ENCODE data around the gene IQGAP3. TPM values are rescaled to one million over a fixed set of nuclear protein-coding genes. Genes with fewer than 3 reads are reported as not detected.
A peak's percentile ranks its signal among the peaks of the same experiment; 100 is the strongest.

The IQGAP3 gene
- total and polyA plus RNA-seq, 2 of the 4 experiments (the other 2 are of a cell fraction), result 12.5 to 13.6 TPM

DNA sequence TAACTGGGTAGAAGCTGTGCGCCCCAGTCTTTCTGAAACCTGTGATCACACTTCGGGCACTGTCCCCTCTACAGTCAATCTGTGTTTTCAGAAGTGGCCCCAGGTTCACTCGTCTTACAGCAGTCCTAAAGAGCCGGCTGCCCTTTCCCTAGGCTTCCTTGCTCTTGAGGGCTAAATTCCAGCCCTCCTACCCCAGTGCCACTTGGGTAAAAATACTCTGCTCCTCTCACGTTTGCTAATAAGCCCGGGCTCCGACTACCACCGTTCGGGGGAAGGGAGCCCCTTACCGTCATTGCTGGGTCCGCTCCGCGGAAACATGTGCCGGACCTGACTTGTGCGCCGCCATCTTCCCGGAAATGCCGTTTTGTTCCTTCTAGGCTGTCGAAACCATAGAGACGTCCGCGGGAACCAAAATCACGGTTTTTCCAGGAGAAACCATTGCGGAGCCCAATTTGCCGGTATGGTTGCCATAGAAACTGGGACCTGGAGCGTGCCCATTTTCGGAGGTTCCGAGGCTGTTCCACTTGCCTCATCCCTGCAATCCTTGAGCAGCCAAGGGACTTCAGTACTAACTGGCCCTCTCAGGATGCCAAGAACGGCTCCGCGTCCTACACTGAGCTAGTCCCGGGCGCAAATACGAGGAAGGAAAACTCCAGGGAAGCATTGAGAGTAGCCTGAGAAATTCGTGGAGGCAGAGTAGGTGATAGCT lies 28.9 kb upstream of the IQGAP3 start, which contains the start of gene GPATCH4:
Gene GPATCH4, minus strand, starts transcription at position 358 of the 709 bp plus-strand sequence.
- Histone ChIP-seq H3K9me3 (ENCODE audit: control insufficient read depth, insufficient read depth, low read length) (no peaks in the 10 kb centered on the region), H4K20me1 (ENCODE audit: insufficient read depth, low read length) (no peaks in the 10 kb centered on the region), H2BK15ac (ENCODE audit: low read depth, low read length) (peak within 1 kb of the TSS; percentile 7; the same call in 1 of the 3 replicates), H3K79me1 (ENCODE audit: low read depth in 1 of 2, low read length in 2 of 2) (peaks cover 16 to 53% of the 10 kb centered on the region in 2 experiments; a peak in 3 of 4 replicates), H4K8ac (ENCODE audit: low read depth in 2 of 2, low read length in 2 of 2) (peak within 1 kb of the TSS; percentile 78 to 90), H3K27me3 (ENCODE audit: control insufficient read depth, insufficient read depth, low read length) (no peaks in the 10 kb centered on the region), H3K9me1 (ENCODE audit: insufficient read depth, low read length) (peaks cover 14% of the 10 kb centered on the region), H3K4me1 (ENCODE audit: control insufficient read depth, insufficient read depth, low read length) (0 out of 2 replicates have a peak, but pooled peaks cover 4% of the 10 kb centered on the region), H3K56ac (ENCODE audit: extremely low read depth, insufficient read depth, low read length) (peak within 1 kb of the TSS; percentile 67), H2BK5ac (ENCODE audit: low read depth, low read length, poor library complexity, severe bottlenecking) (peak within 1 kb of the TSS; percentile 18), H3K4me2 (ENCODE audit: low read depth, low read length) (peak within 1 kb of the TSS; percentile 86), H2AFZ (replicated peaks; ENCODE audit: low read length, poor library complexity) (peak within 1 kb of the TSS; percentile 97), H3K18ac (ENCODE audit: low read depth, low read length) (peak within 1 kb of the TSS; percentile 0; the same call in 1 of the 2 replicates), H2BK120ac (ENCODE audit: low read depth, low read length) (peak within 1 kb of the TSS; percentile 67; the same call in 1 of the 2 replicates), H3K36me3 (ENCODE audit: control insufficient read depth, insufficient read depth, low read length) (peaks cover 16% of the 10 kb centered on the region), H3K14ac (replicated peaks; ENCODE audit: low read depth, low read length) (peak within 1 kb of the TSS; percentile 88), H2AK9ac (replicated peaks; ENCODE audit: low read depth, low read length, poor library complexity) (peak within 1 kb of the TSS; percentile 68), H3K4ac (ENCODE audit: low read depth, low read length) (peak within 1 kb of the TSS; percentile 82), H2AK5ac (ENCODE audit: low read depth, low read length) (peak within 1 kb of the TSS; percentile 41), H2BK20ac (ENCODE audit: low read depth, low read length) (no peak within 1 kb of the TSS), H3K27ac (ENCODE audit: insufficient read depth, low read length) (peak within 1 kb of the TSS; percentile 54), H3K23ac (ENCODE audit: low read depth, low read length) (peak within 1 kb of the TSS; percentile 75), H3K4me3 (ENCODE audit: insufficient read depth, low read depth, low read length) (peak within 1 kb of the TSS; percentile 78), H3K9ac (ENCODE audit: low read depth, low read length) (peak within 1 kb of the TSS; percentile 66), H4K5ac (ENCODE audit: low read depth, low read length) (peak within 1 kb of the TSS; percentile 56), H4K91ac (ENCODE audit: insufficient read depth, low read depth, low read length) (peak within 1 kb of the TSS; percentile 72)
- TF ChIP-seq MXI1 (IDR thresholded peaks at IDR 0.05; ENCODE audit: borderline replicate concordance, low read depth, low read length) (peak; percentile 100), USF2 (IDR thresholded peaks at IDR 0.05; ENCODE audit: low read depth, low read length) (no peak), FOS (IDR thresholded peaks at IDR 0.05; ENCODE audit: low read depth, low read length) (no peak), CEBPB (IDR thresholded peaks at IDR 0.05; ENCODE audit: low read depth, low read length) (peak; percentile 58; the same call in 1 of the 2 replicates), BHLHE40 (IDR thresholded peaks at IDR 0.05; ENCODE audit: low read depth, low read length) (peak; percentile 45; the same call in 1 of the 2 replicates), POLR2A (IDR thresholded peaks at IDR 0.05; ENCODE audit: low read depth, low read length) (peak; percentile 86), ELK1 (IDR thresholded peaks at IDR 0.05; ENCODE audit: borderline replicate concordance, low read depth, low read length) (no peak)
- intact Hi-C loops (cut with micrococcal nuclease) (loop anchor here (2.0 kb wide), 1 partner anchor 144 kb away; no protein-coding TSS in a partner anchor), dilution Hi-C loops (cut with HindIII; ENCODE audit: low sequenced_read_pairs, unreplicated experiment) (no loop called here), in situ Hi-C loops (cut with MboI; ENCODE audit: low sequenced_read_pairs) (no loop called here)
- ChIA-PET CTCF (interaction anchor here (1.0 kb wide), 1 partner anchor 155 kb away, joined by 4 read pairs; no protein-coding TSS in a partner anchor), POLR2A (ENCODE audit: unreplicated experiment) (no interaction called here)
- BruUV-seq (replicated peaks), result no TSS peak
- 0% methylated on average over 23 of the region's 35 CpGs; no CpG with 5 or more reads in 1 of the 2 experiments for WGBS, 2 experiments (ENCODE audit: extremely low coverage in 2 of 2, insufficient read length in 1 of 2)
- ATAC-seq (ENCODE audit: low read depth) (peak; percentile 95), DNase-seq (peak; percentile 92)
